K562 (cell line): ENCODE measurements around the gene GAPDH. TPM values are rescaled to one million over a fixed set of nuclear protein-coding genes. Genes with fewer than 3 reads are reported as not detected.

Source experiments
- ATAC-seq: fragments of 200-7000 bp; cut with Tn5 transposase; 3 replicates; pipeline ENCODE4 v1.9.1; 2020; ENCODE audit warnings: moderate library complexity
- BruUV-seq: library from RNA; stranded (reverse); fragments of 400-500 nt; replicated peaks from 2 replicates; lab custom pipeline; 2021; lab: Mats Ljungman, UMichigan
- CTCF ChIA-PET: fragments of 300-600 bp; formaldehyde crosslinking; extraction: SDS; loops from one replicate; lab custom pipeline; 2021; ENCODE audit warnings: low intra/inter-chr PET ratio; lab: Yijun Ruan, JAX
- POLR2A ChIA-PET: fragments of 300-600, 350-650 bp; sonication (Branson Sonifier 250); formaldehyde crosslinking; extraction: SDS; loops from one replicate; lab custom pipeline; 2021; ENCODE audit warnings: antibody characterized with exemption, inconsistent platforms; lab: Yijun Ruan, JAX
- DNase-seq, 4 experiments: peaks; one replicate each; pipeline versions ENCODE4 v3.0.0 to v3.0.0-alpha.2; 2011 to 2018; ENCODE audit warnings: low spot score in 3 of 4, mixed read lengths in 3 of 4; ENCODE audit errors: extremely low read depth in 1 of 4
- FAIRE-seq: peaks from 2 replicates; lab custom pipeline; 2011; peaks lifted over from hg19 to GRCh38; lab: Jason Lieb, UNC
- H2AFZ ChIP-seq: 2 replicates; pipeline ENCODE4 v1.6.0; 2011; ENCODE audit warnings: low read depth, low read length, control low read depth, inconsistent platforms
- H3K27ac ChIP-seq: fragments of 200-600 bp; 3 replicates; pipeline ENCODE4 v1.8.0; 2011; ENCODE audit warnings: low read depth, mild to moderate bottlenecking, control low read depth, inconsistent platforms, low read length, moderate library complexity, mixed read lengths; ENCODE audit errors: extremely low read depth
- H3K27me3 ChIP-seq, 2 experiments: fragments of 300-600 bp in 1 of 2; 2 replicates in 1 of 2; 3 replicates in 1 of 2; pipeline versions ENCODE4 v1.6.0 to v1.8.0; 2011; ENCODE audit warnings: inconsistent platforms in 2 of 2, low read length in 2 of 2, mild to moderate bottlenecking in 1 of 2, mixed read lengths in 1 of 2, moderate library complexity in 1 of 2; ENCODE audit not compliant: control insufficient read depth in 2 of 2, insufficient read depth in 2 of 2
- H3K36me3 ChIP-seq: fragments of 300-600 bp; 3 replicates; pipeline ENCODE4 v1.8.0; 2011; ENCODE audit warnings: mild to moderate bottlenecking, low read length, inconsistent platforms; ENCODE audit not compliant: control insufficient read depth, insufficient read depth
- H3K4me1 ChIP-seq, 2 experiments: fragments of 200-600 bp in 1 of 2; replicated peaks in 1 of 2; 2 replicates in 1 of 2; 3 replicates in 1 of 2; pipeline versions ENCODE4 v1.5.1 to v1.8.0; 2011; ENCODE audit warnings: inconsistent platforms in 2 of 2, low read length in 2 of 2, mild to moderate bottlenecking in 1 of 2, mixed read lengths in 1 of 2, moderate library complexity in 1 of 2; ENCODE audit not compliant: control insufficient read depth in 2 of 2, insufficient read depth in 2 of 2
- H3K4me2 ChIP-seq: 2 replicates; pipeline ENCODE4 v1.6.1; 2011; ENCODE audit warnings: low read length, control low read depth, inconsistent platforms, mixed read lengths; ENCODE audit not compliant: insufficient read depth
- H3K4me3 ChIP-seq: fragments of 200-600 bp; sonication (generic), shearing (Covaris generic); 2 replicates; pipeline ENCODE4 v1.5.1; 2016; ENCODE audit warnings: control low read depth, inconsistent platforms
- H3K79me2 ChIP-seq: fragments of 200-600 bp; 3 replicates; pipeline ENCODE4 v1.8.0; 2011; ENCODE audit warnings: low read length, inconsistent platforms; ENCODE audit not compliant: control insufficient read depth, insufficient read depth
- H3K9ac ChIP-seq, 2 experiments: 2 replicates each; pipeline versions ENCODE4 v1.6.0 to v1.6.1; 2011; ENCODE audit warnings: low read depth in 2 of 2, low read length in 2 of 2, control low read depth in 1 of 2, inconsistent platforms in 1 of 2, mild to moderate bottlenecking in 1 of 2, mixed read lengths in 1 of 2; ENCODE audit not compliant: insufficient read depth in 1 of 2
- H3K9me1 ChIP-seq: one replicate; pipeline ENCODE4 v1.6.0; 2011; ENCODE audit warnings: inconsistent platforms, mild to moderate bottlenecking, low read length, moderate library complexity; ENCODE audit not compliant: control insufficient read depth, insufficient read depth
- H3K9me3 ChIP-seq: replicated peaks from 2 replicates; pipeline ENCODE4 v1.5.1; 2011; ENCODE audit warnings: low read depth, low read length, inconsistent platforms; ENCODE audit not compliant: control insufficient read depth, insufficient read depth
- H4K20me1 ChIP-seq: replicated peaks from 2 replicates; pipeline ENCODE4 v1.6.1; 2011; ENCODE audit warnings: low read length, inconsistent platforms, mixed read lengths; ENCODE audit not compliant: control insufficient read depth, insufficient read depth
- BCL6 ChIP-seq: fragments of 250-450 bp; sonication (Bioruptor Pico); IDR thresholded peaks from 2 replicates; pipeline ENCODE4 v1.4.0; 2020
- SIN3A ChIP-seq, 2 experiments: fragments of 150-350 bp in 1 of 2; IDR thresholded peaks; 2 replicates each; pipeline ENCODE4 v1.6.1; 2011 to 2016; ENCODE audit warnings: borderline replicate concordance in 2 of 2, low read depth in 2 of 2, low read length in 2 of 2, mild to moderate bottlenecking in 2 of 2, moderate library complexity in 2 of 2; ENCODE audit not compliant: control insufficient read depth in 1 of 2
- SUPT5H ChIP-seq: fragments of 450-650 bp; IDR thresholded peaks from 2 replicates; pipeline ENCODE4 v1.6.1; 2016
- TAF7 ChIP-seq: fragments of 450-650 bp; IDR thresholded peaks from 2 replicates; pipeline ENCODE4 v1.6.1; 2016; ENCODE audit warnings: missing genetic modification characterization, missing compliant biosample characterization
- WGBS: fragments of 100-300 bp; shearing (Covaris generic); methylation state at CpG from one replicate; pipeline ENCODE4 v1.1.6; 2016; ENCODE audit warnings: low coverage, mixed read lengths; ENCODE audit not compliant: insufficient coverage; ENCODE audit errors: missing lambda C conversion rate; 5-methylcytosine and 5-hydroxymethylcytosine counted together
- in situ Hi-C: fragments of 300-500 bp; cut with MboI; formaldehyde crosslinking; loops from 4 replicates; pipeline ENCODE4 v1.15.0; 2018; ENCODE audit warnings: inconsistent platforms, mixed read lengths
- intact Hi-C: fragments of 100-400 bp; cut with micrococcal nuclease; formaldehyde crosslinking; loops from 2 replicates; pipeline ENCODE4 v1.14.2; 2022
- polyA plus RNA-seq, 8 experiments: library from polyadenylated mRNA; depleted of rRNA in 4 of 8; stranded (reverse) in 5 of 8; unstranded in 3 of 8; fragments of >200 nt; fragmentation: Nextera tagmentation in 2 of 8; fragmentation: Illumina TruSeq in 1 of 8; extraction: Ambion mirVana in 2 of 8; extraction: Trizol in 1 of 8; gene quantifications; 2 replicates each; pipeline versions ENCODE4 v1.2.1 to v1.2.3, GENCODE V29; 2011 to 2014; ENCODE audit warnings: inconsistent platforms in 1 of 8, missing spikeins in 1 of 8
- total RNA-seq, 7 experiments: library from RNA; depleted of rRNA in 6 of 7; stranded (reverse); fragments of >200 nt in 6 of 7; fragmentation: Illumina TruSeq in 2 of 7; extraction: Trizol in 2 of 7; gene quantifications; 2 replicates each; pipeline versions ENCODE4 v1.2.1 to v1.2.3, GENCODE V29; 2011 to 2021; ENCODE audit warnings: low replicate concordance in 1 of 7
- TF ChIP-seq, protein P1 (sequence below), 2 experiments: IDR thresholded peaks; 2 replicates each; pipeline ENCODE4 v1.6.1; 2011; ENCODE audit warnings: borderline replicate concordance in 1 of 2, control low read depth in 1 of 2, low read depth in 1 of 2, low read length in 1 of 2, mild to moderate bottlenecking in 1 of 2, mixed read lengths in 1 of 2, moderate library complexity in 1 of 2; ENCODE audit not compliant: insufficient read depth in 1 of 2, insufficient read length in 1 of 2, poor library complexity in 1 of 2, severe bottlenecking in 1 of 2; ENCODE audit errors: extremely low read depth in 1 of 2
- TF ChIP-seq, protein P2 (sequence below): fragments of 450-650 bp; IDR thresholded peaks from 2 replicates; pipeline ENCODE4 v1.6.1; 2017; ENCODE audit warnings: antibody characterized with exemption, mild to moderate bottlenecking
- TF ChIP-seq, protein P3 (sequence below), 2 experiments: fragments of 450-650 bp; conservative IDR thresholded peaks; 2 replicates each; pipeline ENCODE4 v1.6.1; 2017; ENCODE audit warnings: mild to moderate bottlenecking in 2 of 2, moderate library complexity in 2 of 2

Gene GAPDH
- total and polyA plus RNA-seq, 9 of the 15 experiments (the other 6 are each of a cell fraction or from before 2014, with no cell fraction given) = 2,206 to 6,793 (median 4,217) TPM

DNA sequence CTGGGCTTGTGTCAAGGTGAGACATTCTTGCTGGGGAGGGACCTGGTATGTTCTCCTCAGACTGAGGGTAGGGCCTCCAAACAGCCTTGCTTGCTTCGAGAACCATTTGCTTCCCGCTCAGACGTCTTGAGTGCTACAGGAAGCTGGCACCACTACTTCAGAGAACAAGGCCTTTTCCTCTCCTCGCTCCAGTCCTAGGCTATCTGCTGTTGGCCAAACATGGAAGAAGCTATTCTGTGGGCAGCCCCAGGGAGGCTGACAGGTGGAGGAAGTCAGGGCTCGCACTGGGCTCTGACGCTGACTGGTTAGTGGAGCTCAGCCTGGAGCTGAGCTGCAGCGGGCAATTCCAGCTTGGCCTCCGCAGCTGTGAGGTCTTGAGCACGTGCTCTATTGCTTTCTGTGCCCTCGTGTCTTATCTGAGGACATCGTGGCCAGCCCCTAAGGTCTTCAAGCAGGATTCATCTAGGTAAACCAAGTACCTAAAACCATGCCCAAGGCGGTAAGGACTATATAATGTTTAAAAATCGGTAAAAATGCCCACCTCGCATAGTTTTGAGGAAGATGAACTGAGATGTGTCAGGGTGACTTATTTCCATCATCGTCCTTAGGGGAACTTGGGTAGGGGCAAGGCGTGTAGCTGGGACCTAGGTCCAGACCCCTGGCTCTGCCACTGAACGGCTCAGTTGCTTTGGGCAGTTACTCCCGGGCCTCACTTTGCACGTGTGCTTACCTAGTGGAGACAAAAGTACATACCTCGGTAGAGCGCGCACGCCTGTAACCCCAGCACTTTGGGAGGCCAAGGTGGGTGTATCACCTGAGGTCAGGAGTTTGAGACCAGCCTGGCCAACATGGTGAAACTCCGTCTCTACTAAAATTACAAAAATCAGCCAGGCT lies 4.3 kb downstream of the GAPDH start:
- ChIA-PET POLR2A (interaction anchor here (0.6 to 2.4 kb wide), 5 partner anchors 13 to 80 kb away, joined by 3 to 10 read pairs (median 4); no protein-coding TSS in a partner anchor), CTCF (no interaction called here)
- no peak overlapping the region for H2AFZ ChIP-seq
- H3K36me3 ChIP-seq = peaks cover 43% of the 10 kb centered on the region
- ATAC-seq = no peak
- peaks cover 44% of the 10 kb centered on the region for H3K79me2 ChIP-seq
- intact Hi-C loops (loop anchor here (2.0 to 10.0 kb wide), 2 partner anchors 116 to 214 kb away; no protein-coding TSS in a partner anchor), in situ Hi-C loops (no loop called here)
- H3K4me3 ChIP-seq = no peak overlapping the region
- no peaks in the 10 kb centered on the region for H3K9me3 ChIP-seq
- peak overlapping the region; percentile 80 for H3K4me2 ChIP-seq
- 35% methylated on average over 22 of the region's 24 CpGs for WGBS
- BruUV-seq = no TSS peak
- peaks cover 55 to 76% of the 10 kb centered on the region in 2 experiments for H3K4me1 ChIP-seq
- DNase-seq = peak in 1 of 4 experiments; percentile 53
- H3K9me1 ChIP-seq = no peaks in the 10 kb centered on the region
- peak overlapping the region; percentile 38 to 80; a peak in 3 of 4 replicates for H3K9ac ChIP-seq
- peaks cover 38% of the 10 kb centered on the region for H4K20me1 ChIP-seq
- peak overlapping the region; percentile 52; the same call in 2 of the 3 replicates for H3K27ac ChIP-seq
- H3K27me3 ChIP-seq = no peaks in the 10 kb centered on the region
- peak; percentile 70 for FAIRE-seq
- TF ChIP-seq BCL6 (CRISPR knock-in tag) = no peak
- TF ChIP-seq TAF7 = no peak
- TF ChIP-seq, protein P1, sequence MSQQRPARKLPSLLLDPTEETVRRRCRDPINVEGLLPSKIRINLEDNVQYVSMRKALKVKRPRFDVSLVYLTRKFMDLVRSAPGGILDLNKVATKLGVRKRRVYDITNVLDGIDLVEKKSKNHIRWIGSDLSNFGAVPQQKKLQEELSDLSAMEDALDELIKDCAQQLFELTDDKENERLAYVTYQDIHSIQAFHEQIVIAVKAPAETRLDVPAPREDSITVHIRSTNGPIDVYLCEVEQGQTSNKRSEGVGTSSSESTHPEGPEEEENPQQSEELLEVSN (IDR thresholded peaks at IDR 0.05; ENCODE audit: borderline replicate concordance in 1 of 2, extremely low read depth in 1 of 2, insufficient read depth in 1 of 2, insufficient read length in 1 of 2, low read depth in 1 of 2, low read length in 1 of 2, poor library complexity in 1 of 2, severe bottlenecking in 1 of 2) = peak; percentile 31 to 59
- TF ChIP-seq, protein P2, sequence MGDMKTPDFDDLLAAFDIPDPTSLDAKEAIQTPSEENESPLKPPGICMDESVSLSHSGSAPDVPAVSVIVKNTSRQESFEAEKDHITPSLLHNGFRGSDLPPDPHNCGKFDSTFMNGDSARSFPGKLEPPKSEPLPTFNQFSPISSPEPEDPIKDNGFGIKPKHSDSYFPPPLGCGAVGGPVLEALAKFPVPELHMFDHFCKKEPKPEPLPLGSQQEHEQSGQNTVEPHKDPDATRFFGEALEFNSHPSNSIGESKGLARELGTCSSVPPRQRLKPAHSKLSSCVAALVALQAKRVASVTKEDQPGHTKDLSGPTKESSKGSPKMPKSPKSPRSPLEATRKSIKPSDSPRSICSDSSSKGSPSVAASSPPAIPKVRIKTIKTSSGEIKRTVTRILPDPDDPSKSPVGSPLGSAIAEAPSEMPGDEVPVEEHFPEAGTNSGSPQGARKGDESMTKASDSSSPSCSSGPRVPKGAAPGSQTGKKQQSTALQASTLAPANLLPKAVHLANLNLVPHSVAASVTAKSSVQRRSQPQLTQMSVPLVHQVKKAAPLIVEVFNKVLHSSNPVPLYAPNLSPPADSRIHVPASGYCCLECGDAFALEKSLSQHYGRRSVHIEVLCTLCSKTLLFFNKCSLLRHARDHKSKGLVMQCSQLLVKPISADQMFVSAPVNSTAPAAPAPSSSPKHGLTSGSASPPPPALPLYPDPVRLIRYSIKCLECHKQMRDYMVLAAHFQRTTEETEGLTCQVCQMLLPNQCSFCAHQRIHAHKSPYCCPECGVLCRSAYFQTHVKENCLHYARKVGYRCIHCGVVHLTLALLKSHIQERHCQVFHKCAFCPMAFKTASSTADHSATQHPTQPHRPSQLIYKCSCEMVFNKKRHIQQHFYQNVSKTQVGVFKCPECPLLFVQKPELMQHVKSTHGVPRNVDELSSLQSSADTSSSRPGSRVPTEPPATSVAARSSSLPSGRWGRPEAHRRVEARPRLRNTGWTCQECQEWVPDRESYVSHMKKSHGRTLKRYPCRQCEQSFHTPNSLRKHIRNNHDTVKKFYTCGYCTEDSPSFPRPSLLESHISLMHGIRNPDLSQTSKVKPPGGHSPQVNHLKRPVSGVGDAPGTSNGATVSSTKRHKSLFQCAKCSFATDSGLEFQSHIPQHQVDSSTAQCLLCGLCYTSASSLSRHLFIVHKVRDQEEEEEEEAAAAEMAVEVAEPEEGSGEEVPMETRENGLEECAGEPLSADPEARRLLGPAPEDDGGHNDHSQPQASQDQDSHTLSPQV = peak; percentile 38; the same call in 1 of the 2 replicates
- TF ChIP-seq SIN3A (IDR thresholded peaks at IDR 0.05; ENCODE audit: borderline replicate concordance in 2 of 2, control insufficient read depth in 1 of 2, low read depth in 2 of 2, low read length in 2 of 2) = peak in 1 of 2 experiments; percentile 66; a peak in 2 of 4 replicates
- TF ChIP-seq, protein P3, sequence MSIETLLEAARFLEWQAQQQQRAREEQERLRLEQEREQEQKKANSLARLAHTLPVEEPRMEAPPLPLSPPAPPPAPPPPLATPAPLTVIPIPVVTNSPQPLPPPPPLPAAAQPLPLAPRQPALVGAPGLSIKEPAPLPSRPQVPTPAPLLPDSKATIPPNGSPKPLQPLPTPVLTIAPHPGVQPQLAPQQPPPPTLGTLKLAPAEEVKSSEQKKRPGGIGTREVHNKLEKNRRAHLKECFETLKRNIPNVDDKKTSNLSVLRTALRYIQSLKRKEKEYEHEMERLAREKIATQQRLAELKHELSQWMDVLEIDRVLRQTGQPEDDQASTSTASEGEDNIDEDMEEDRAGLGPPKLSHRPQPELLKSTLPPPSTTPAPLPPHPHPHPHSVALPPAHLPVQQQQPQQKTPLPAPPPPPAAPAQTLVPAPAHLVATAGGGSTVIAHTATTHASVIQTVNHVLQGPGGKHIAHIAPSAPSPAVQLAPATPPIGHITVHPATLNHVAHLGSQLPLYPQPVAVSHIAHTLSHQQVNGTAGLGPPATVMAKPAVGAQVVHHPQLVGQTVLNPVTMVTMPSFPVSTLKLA (conservative IDR thresholded peaks at IDR 0.05) = peak in 1 of 2 experiments; percentile 30; a peak in 1 of 4 replicates
- peak; percentile 69 for TF ChIP-seq SUPT5H
